Measurements from ENCODE around the gene SNX20. TPM values are rescaled to one million over a fixed set of nuclear protein-coding genes. Genes with fewer than 3 reads are reported as not detected.

Gene SNX20
- total RNA-seq, 3 donors from 2014 or later, result 1.4 to 2.9 (median 1.7) TPM

DNA sequence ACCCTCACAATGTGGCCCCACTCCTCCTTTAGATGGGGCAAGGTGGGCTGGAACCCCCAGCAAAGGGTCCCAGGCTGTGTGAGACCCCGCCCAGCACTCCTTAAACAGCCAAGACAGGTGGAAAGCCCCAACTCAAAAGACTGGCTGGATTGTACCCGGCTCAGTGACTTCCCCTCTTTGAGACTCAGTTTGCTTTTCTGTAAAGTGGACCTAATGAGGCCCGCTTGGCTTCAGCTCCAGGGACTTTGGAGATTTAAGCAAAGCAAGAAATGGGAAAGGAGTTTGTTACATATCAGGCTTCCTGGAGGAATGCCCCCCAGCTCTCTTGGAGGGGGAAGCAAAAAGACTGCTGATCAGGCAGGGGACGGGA lies 39.3 kb downstream of the SNX20 start:
- Histone ChIP-seq H3K36me3 (ENCODE audit: low read depth) (no peaks in the 10 kb centered on the region), H3K4me1 (ENCODE audit: low read depth) (no peaks in the 10 kb centered on the region), H3K4me3 (no peak overlapping the region), H3K9me3 (no peaks in the 10 kb centered on the region)
- DNase-seq (no peak), ATAC-seq (no peak)
- TF ChIP-seq, protein P1, sequence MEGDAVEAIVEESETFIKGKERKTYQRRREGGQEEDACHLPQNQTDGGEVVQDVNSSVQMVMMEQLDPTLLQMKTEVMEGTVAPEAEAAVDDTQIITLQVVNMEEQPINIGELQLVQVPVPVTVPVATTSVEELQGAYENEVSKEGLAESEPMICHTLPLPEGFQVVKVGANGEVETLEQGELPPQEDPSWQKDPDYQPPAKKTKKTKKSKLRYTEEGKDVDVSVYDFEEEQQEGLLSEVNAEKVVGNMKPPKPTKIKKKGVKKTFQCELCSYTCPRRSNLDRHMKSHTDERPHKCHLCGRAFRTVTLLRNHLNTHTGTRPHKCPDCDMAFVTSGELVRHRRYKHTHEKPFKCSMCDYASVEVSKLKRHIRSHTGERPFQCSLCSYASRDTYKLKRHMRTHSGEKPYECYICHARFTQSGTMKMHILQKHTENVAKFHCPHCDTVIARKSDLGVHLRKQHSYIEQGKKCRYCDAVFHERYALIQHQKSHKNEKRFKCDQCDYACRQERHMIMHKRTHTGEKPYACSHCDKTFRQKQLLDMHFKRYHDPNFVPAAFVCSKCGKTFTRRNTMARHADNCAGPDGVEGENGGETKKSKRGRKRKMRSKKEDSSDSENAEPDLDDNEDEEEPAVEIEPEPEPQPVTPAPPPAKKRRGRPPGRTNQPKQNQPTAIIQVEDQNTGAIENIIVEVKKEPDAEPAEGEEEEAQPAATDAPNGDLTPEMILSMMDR (IDR thresholded peaks at IDR 0.05), result no peak
- intact Hi-C loops (cut with DNase I, micrococcal nuclease), result no loop called here

DNA sequence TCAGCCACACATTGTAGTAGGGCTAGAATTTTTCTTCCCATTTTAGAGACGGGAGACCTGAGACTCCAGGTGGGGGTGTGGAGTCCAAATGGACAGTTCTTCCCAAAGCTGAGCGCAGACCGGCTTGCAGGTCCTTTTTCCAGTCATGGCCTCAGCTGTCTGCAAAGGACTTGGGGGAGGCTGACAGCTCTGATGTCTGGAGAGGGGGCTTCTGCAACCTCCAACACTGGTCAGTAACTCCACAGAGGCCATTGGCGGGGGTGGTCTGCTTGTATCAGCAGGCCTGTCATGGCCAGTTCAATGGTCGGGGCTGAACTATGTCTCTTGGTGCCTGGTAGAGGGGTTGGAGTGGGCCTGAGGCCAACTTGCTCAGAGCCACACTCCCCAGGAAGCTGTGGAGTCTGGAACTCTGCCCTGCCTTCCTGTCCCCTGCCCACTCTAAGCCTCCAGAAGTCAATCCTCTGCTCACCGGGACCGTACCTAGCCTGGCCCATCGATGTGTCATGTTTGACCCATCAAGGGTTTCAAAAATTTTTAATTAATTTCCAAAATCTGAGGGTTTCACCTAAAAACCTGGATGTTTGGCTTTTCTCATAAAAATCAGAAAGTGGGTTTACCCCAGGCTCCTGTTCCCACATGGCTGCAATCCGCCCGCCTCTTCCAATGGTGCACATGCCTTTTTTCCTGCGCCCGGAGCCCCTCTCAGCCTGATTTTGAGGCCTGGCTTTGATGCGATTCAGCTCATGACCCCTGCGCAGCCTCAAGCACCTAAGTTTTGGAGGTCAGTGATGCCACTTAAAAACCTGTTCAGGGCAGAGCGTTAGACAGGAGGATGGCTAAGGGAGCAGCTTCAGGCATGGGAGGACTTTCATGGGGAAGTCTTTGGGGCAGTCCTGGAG lies 39.9 kb downstream of the SNX20 start:
- no peak overlapping the region for H3K4me3 ChIP-seq
- no peaks in the 10 kb centered on the region for H3K36me3 ChIP-seq (ENCODE audit: low read depth)
- no peaks in the 10 kb centered on the region for H3K9me3 ChIP-seq
- TF ChIP-seq, protein P1 (IDR thresholded peaks at IDR 0.05), result no peak
- no peak for ATAC-seq
- DNase-seq, result no peak
- intact Hi-C loops (cut with DNase I, micrococcal nuclease), result no loop called here
- H3K4me1 ChIP-seq (ENCODE audit: low read depth), result no peaks in the 10 kb centered on the region

DNA sequence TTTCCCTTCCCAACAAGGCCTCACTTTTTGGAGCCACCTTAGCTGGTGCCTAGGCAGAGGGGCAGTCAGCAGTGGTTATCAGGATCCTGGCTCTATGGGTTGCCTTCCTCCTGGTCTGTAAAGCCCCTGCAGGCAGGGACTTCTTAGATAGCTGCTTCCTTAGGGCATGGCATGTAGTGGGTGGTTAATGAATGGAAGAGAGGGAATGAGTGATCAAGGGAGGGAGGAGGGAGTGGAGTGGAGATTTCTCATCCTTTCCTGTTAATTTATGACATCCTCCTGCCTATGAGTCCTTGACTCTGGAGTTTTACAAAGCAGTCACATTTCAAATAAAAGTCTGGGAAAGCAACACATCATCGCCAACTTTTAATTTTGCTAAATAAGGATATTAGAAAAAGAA lies 40.7 kb downstream of the SNX20 start:
- intact Hi-C loops (cut with DNase I, micrococcal nuclease), result no loop called here

DNA sequence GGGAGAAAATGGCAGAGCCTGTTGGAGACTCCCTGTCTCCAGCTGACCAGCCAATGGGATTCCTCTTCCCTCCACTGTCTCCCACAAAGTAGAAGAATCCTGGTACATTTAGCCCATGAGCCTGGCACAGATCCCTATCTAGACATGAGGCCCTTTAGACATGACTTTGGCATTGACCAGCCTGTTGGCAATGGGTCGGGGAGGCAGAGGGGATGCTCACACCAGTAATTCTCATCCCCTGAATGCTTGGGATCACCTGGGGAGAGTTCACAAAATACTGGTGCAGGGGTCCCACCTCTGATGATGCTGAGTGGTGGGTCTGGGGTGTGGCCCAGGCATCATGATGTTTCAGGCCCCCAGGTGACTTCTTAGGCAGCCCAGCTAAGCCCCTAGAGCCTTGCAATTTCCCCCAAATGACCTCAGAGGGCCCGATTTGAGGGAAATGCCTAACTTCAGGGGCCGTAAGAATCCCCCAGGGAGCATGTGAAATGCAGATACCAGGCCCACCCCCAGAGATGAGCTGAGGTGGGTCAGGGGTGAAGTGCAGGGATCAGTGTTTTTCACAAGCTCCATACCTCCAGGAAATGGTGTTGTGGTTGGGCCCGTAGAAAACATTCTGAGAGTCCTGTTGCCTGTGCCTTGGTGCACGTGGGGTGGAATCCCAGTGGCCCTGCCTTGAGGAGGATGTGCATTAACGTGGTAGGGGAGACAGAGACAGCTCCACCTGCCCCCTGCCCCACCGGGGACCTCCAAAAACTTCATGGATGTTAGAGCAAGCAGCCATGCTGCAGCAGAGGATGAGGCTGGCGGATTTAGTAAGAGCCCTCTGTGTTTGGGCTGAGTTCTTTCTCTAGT lies 42.1 kb downstream of the SNX20 start:
- no peak overlapping the region for H3K4me3 ChIP-seq
- no peak for DNase-seq
- H3K4me1 ChIP-seq (ENCODE audit: low read depth), result no peaks in the 10 kb centered on the region
- intact Hi-C loops (cut with DNase I, micrococcal nuclease), result no loop called here
- H3K9me3 ChIP-seq, result no peaks in the 10 kb centered on the region
- ATAC-seq, result no peak
- no peaks in the 10 kb centered on the region for H3K36me3 ChIP-seq (ENCODE audit: low read depth)
- TF ChIP-seq, protein P1 (IDR thresholded peaks at IDR 0.05), result no peak

More for the DNA sequence above, 40.7 kb downstream of the SNX20 start:
- no peaks in the 10 kb centered on the region for H3K4me1 ChIP-seq (ENCODE audit: low read depth)
- DNase-seq (no peak), ATAC-seq (no peak)
- no peaks in the 10 kb centered on the region for H3K36me3 ChIP-seq (ENCODE audit: low read depth)
- no peak overlapping the region for H3K4me3 ChIP-seq
- no peaks in the 10 kb centered on the region for H3K9me3 ChIP-seq
- TF ChIP-seq, protein P1 (IDR thresholded peaks at IDR 0.05), result no peak

DNA sequence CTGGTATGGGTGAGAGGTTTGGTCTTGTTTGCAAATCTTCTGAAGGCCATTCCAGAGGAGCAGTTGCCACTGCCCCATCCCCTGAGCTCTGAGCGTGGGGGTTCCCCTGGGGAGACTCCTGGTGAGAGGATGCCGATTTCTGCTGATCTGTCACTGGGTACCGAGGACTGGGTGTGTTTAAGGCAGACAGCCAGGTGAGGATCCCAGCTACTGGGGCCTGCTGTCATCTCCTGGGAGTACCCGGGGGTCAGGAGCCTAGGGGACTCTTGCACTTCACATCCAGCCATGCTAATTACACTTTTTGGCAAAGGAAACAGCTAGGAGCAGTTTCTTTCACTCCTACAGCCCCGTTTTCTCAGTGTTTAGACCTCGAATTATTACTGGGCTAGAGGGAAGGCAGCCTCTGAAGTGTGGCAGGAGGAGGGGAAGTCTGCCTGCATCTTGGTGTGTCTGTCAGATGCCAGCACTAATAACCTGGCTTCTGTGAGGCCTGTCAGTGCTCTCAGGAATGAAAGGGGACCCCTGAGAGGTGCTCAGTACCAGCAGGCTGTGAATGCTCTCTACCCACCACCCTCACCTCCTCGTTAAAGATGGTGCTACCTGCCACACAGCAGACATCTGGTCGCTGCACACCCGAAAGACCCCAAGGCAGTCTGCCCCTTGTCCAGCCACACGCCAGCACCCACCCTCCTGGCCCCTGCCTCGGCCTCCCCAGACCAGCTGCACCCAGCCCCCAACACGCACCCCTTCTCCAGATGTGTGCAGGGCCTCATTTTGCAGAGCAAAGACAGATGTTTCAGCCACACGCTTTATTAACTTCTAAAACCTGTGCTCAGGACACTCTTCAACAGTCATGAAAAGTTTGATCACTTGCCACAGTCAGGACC lies 43.2 kb downstream of the SNX20 start:
- no peaks in the 10 kb centered on the region for H3K9me3 ChIP-seq
- no peak for DNase-seq
- no peaks in the 10 kb centered on the region for H3K36me3 ChIP-seq (ENCODE audit: low read depth)
- no peak overlapping the region for H3K4me3 ChIP-seq
- no peaks in the 10 kb centered on the region for H3K4me1 ChIP-seq (ENCODE audit: low read depth)
- ATAC-seq, result no peak
- TF ChIP-seq, protein P1 (IDR thresholded peaks at IDR 0.05), result no peak
- intact Hi-C loops (cut with DNase I, micrococcal nuclease), result no loop called here

Data from mucosa of descending colon (tissue), 3 donors.